ENCODE data around the gene PSAP. TPM values are rescaled to one million over a fixed set of nuclear protein-coding genes. Genes with fewer than 3 reads are reported as not detected.

The PSAP gene
- total RNA-seq, 1 experiment from 2014 or later, result 530 TPM

GRCh38 chr10:71788954-71789353 lies 62.1 kb downstream of the PSAP start:
- DNase-seq (ENCODE audit: low read depth), result no peak

- DNase-seq (ENCODE audit: low read depth), result no peak
Measured at GRCh38 chr10:71784679-71785272, 66.3 kb downstream of the PSAP start.

GRCh38 chr10:71783917-71784678 lies 67.0 kb downstream of the PSAP start:
- no peak for DNase-seq (ENCODE audit: low read depth)

GRCh38 chr10:71782917-71783490 lies 68.0 kb downstream of the PSAP start:
- no peak for DNase-seq (ENCODE audit: low read depth)

- no peak for DNase-seq (ENCODE audit: low read depth)
Measured at GRCh38 chr10:71782221-71782916, 68.7 kb downstream of the PSAP start.

- no peak for DNase-seq (ENCODE audit: low read depth)
Measured at GRCh38 chr10:71780719-71781118, 70.3 kb downstream of the PSAP start.

GRCh38 chr10:71780156-71780555 lies 70.9 kb downstream of the PSAP start:
- DNase-seq (ENCODE audit: low read depth), result no peak

GRCh38 chr10:71779641-71780040 lies 71.4 kb downstream of the PSAP start:
- no peak for DNase-seq (ENCODE audit: low read depth)

- no peak for DNase-seq (ENCODE audit: low read depth)
Measured at GRCh38 chr10:71778071-71778825, 72.8 kb downstream of the PSAP start.

- DNase-seq (ENCODE audit: low read depth), result no peak
Measured at GRCh38 chr10:71777213-71777985, 73.7 kb downstream of the PSAP start.

- no peak for DNase-seq (ENCODE audit: low read depth)
Measured at GRCh38 chr10:71776481-71776925, 74.5 kb downstream of the PSAP start.

- no peak for DNase-seq (ENCODE audit: low read depth)
Measured at GRCh38 chr10:71774916-71775702, 75.9 kb downstream of the PSAP start.

- peak; percentile 73 for DNase-seq (ENCODE audit: low read depth)
Measured at GRCh38 chr10:71773221-71773971, 77.7 kb downstream of the PSAP start, which contains the start of gene VSIR. Gene VSIR, minus strand, starts transcription at chr10:71773520. Its CDS starts 81 bp downstream, at chr10:71773439.

- DNase-seq (ENCODE audit: low read depth), result no peak
Measured at GRCh38 chr10:71772832-71773220, 78.2 kb downstream of the PSAP start.

GRCh38 chr10:71771821-71772617 lies 79.0 kb downstream of the PSAP start:
- peak; percentile 93 for DNase-seq (ENCODE audit: low read depth)

GRCh38 chr10:71771204-71771603 lies 79.8 kb downstream of the PSAP start:
- DNase-seq (ENCODE audit: low read depth), result no peak

GRCh38 chr10:71770789-71771188 lies 80.3 kb downstream of the PSAP start:
- peak; percentile 24 for DNase-seq (ENCODE audit: low read depth)

GRCh38 chr10:71770255-71770654 lies 80.8 kb downstream of the PSAP start:
- DNase-seq (ENCODE audit: low read depth), result peak; percentile 83
